HAP-1 (cell line): Measurements from ENCODE around the gene ATL3.
A peak's percentile ranks its signal among the peaks of the same experiment; 100 is the strongest.
"Not testable (repeated sequence)": the region's sequence is repeated elsewhere in the genome, so short reads cannot be mapped to it uniquely, and the experiment has no call there.

Source experiments
- DNase-seq, 2 experiments: peaks; one replicate each; pipeline ENCODE4 v3.0.0-alpha.2; 2016 to 2020; ENCODE audit warnings: low spot score in 2 of 2
- H3K27me3 ChIP-seq: fragments of 250-450 bp; sonication (Bioruptor Pico); 2 replicates; pipeline ENCODE4 v1.5.1; 2020; ENCODE audit warnings: low read depth, mild to moderate bottlenecking, moderate library complexity
- H3K36me3 ChIP-seq: fragments of 250-450 bp; sonication (Bioruptor Pico); replicated peaks from 2 replicates; pipeline ENCODE4 v1.5.1; 2020; ENCODE audit warnings: mild to moderate bottlenecking
- H3K4me1 ChIP-seq: fragments of 250-450 bp; sonication (Bioruptor Pico); 2 replicates; pipeline ENCODE4 v1.5.1; 2020; ENCODE audit warnings: mild to moderate bottlenecking
- H3K4me3 ChIP-seq: fragments of 250-450 bp; sonication (Bioruptor Pico); 2 replicates; pipeline ENCODE4 v1.5.1; 2020; ENCODE audit warnings: mild to moderate bottlenecking, moderate library complexity
- H3K9me3 ChIP-seq: fragments of 250-450 bp; sonication (Bioruptor Pico); 2 replicates; pipeline ENCODE4 v1.5.1; 2020; ENCODE audit warnings: mild to moderate bottlenecking, moderate library complexity
- in situ Hi-C: fragments of 300-500 bp; cut with MboI; formaldehyde crosslinking; loops from 3 replicates; pipeline ENCODE4 v1.14.3; 2020; ENCODE audit warnings: low sequenced_read_pairs, inconsistent platforms, mixed read lengths

ATL3 gene

DNA sequence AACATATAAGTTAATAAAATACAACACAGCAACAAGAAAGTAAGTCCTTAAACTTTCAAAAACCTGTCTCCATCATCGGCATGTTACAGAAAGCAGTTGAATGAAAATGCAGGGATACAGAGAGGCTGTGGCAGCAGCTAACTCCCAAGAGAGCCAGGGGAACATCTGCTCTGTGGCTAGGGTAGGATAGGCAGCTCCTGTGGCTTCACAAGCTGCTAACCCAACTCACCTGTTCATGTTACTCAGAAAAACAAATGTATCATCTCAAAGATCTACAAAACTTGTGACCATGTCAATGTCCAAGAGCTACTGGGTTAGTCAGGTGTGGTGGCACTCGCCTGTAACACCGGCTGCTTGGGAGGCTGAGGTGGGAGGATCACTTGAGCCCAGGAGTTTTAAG, 41.8 kb downstream of the ATL3 start:
- H3K9me3 ChIP-seq = no peaks in the 10 kb centered on the region
- H3K4me3 ChIP-seq = no peak overlapping the region
- H3K4me1 ChIP-seq = peaks cover 14% of the 10 kb centered on the region
- no peaks in the 10 kb centered on the region for H3K27me3 ChIP-seq
- H3K36me3 ChIP-seq = peaks cover 26% of the 10 kb centered on the region
- in situ Hi-C loops = loop anchor here (25.0 kb wide), 1 partner anchor 592 kb away; no protein-coding TSS in a partner anchor
- no peak for DNase-seq

GRCh38 chr11:63623513-63624140, 47.5 kb downstream of the ATL3 start:
- no peaks in the 10 kb centered on the region; the same call in 1 of the 2 replicates for H3K4me1 ChIP-seq
- no peaks in the 10 kb centered on the region for H3K9me3 ChIP-seq
- DNase-seq = no peak
- H3K27me3 ChIP-seq = no peaks in the 10 kb centered on the region
- no peaks in the 10 kb centered on the region for H3K36me3 ChIP-seq
- no peak overlapping the region for H3K4me3 ChIP-seq
- in situ Hi-C loops = no loop called here

DNA sequence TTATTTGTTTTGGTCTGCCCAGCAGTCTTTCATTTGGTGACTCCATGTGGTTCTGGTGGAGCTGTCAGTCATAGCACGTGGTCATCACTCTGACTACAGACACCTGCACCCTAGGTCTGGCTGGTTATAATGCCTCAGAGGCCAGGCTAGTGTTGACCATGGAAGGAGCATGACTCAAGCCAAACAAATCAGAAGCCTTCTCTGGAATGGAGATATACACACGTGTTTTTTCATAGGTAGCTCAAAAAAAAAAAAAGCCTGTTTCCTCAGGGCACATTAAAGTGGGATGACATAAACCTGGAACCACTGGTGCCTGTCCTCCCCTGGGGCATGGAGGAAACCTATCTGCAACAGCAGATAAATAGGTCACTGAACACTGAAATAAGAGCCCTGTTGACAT, 48.9 kb downstream of the ATL3 start:
- H3K27me3 ChIP-seq = no peaks in the 10 kb centered on the region
- no peak overlapping the region for H3K4me3 ChIP-seq
- no peak for DNase-seq
- no peaks in the 10 kb centered on the region for H3K9me3 ChIP-seq
- H3K36me3 ChIP-seq = no peaks in the 10 kb centered on the region
- in situ Hi-C loops = no loop called here
- no peaks in the 10 kb centered on the region; the same call in 1 of the 2 replicates for H3K4me1 ChIP-seq

GRCh38 chr11:63621071-63621470, 50.1 kb downstream of the ATL3 start:
- in situ Hi-C loops = no loop called here
- H3K36me3 ChIP-seq = no peaks in the 10 kb centered on the region
- H3K27me3 ChIP-seq = no peaks in the 10 kb centered on the region
- H3K9me3 ChIP-seq = no peaks in the 10 kb centered on the region
- no peak overlapping the region for H3K4me3 ChIP-seq
- no peaks in the 10 kb centered on the region; the same call in 1 of the 2 replicates for H3K4me1 ChIP-seq
- DNase-seq = no peak

GRCh38 chr11:63619967-63620366, 51.2 kb downstream of the ATL3 start:
- Histone ChIP-seq H3K4me1 (peaks cover 6% of the 10 kb centered on the region), H3K27me3 (no peaks in the 10 kb centered on the region), H3K36me3 (no peaks in the 10 kb centered on the region), H3K4me3 (no peak overlapping the region), H3K9me3 (no peaks in the 10 kb centered on the region)
- DNase-seq = no peak
- in situ Hi-C loops = no loop called here

- H3K36me3 ChIP-seq, H3K4me3 ChIP-seq, H3K9me3 ChIP-seq, H3K27me3 ChIP-seq, H3K4me1 ChIP-seq, in situ Hi-C loops: not testable (repeated sequence)
- peak in 1 of 2 experiments; percentile 3 for DNase-seq
Measured at GRCh38 chr11:63617686-63618085, 53.5 kb downstream of the ATL3 start.

DNA sequence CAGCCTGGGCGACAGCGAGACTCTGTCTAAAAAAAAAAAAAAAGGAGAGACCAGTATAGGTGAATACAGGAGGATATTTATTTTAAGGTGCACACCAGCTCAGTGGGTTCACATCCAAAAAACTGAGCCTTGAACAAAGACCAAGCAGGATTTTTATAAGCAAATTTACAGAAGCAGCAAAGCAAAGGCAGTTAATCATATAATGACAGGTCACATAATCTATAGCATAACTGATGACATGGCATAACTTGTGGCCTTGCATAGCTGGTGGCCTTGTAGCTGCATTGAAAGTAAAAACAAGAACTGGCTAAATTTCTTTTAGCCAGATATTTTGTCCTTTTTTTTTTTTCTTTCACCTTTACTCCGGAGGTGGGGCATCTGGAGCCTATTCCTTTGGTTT, 54.2 kb downstream of the ATL3 start:
- no peak for DNase-seq
- no peaks in the 10 kb centered on the region for H3K9me3 ChIP-seq
- peaks cover 15% of the 10 kb centered on the region for H3K4me1 ChIP-seq
- in situ Hi-C loops = no loop called here
- no peaks in the 10 kb centered on the region for H3K36me3 ChIP-seq
- H3K4me3 ChIP-seq = no peak overlapping the region
- no peaks in the 10 kb centered on the region for H3K27me3 ChIP-seq

DNA sequence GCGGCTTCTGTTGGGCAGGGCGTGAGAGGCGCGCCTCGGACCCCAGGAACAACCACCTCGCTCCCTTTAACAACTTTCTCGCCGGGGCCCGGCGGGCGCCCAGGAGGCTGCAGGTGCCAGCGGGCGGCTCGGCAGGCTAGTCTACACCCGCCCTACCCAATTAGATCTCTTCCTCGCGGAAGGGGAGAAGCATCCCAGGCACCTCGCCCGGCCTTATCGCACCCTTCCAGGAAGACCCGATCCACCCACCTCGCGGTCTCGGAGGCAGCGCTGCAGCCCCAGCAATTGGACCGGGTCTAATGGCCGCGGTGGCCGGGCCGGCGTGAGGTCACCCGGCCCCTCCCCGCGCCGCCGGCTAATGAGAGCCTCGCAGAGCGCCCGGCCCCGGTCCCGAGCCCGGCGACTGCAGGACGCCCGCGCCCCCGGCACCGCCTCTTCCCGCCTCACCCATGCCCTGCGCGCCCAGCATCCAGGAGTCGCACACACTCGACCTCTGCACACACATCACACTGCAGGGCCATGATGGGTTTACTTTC, 57.0 kb downstream of the ATL3 start, which contains the start of gene PLAAT3:
PLAAT3 (minus strand) TSS at position 298 of the 536 bp plus-strand sequence. CDS start 419 bp downstream, outside the sequence.
- Histone ChIP-seq H3K9me3 (no peaks in the 10 kb centered on the region), H3K4me3 (peak within 1 kb of the TSS; percentile 52), H3K4me1 (peaks cover 33% of the 10 kb centered on the region), H3K27me3 (no peaks in the 10 kb centered on the region), H3K36me3 (peaks cover 3% of the 10 kb centered on the region; the same call in 1 of the 2 replicates)
- in situ Hi-C loops = loop anchor here (5.0 kb wide), 1 partner anchor 82 kb away; no protein-coding TSS in a partner anchor
- peak; percentile 54 to 85 for DNase-seq

GRCh38 chr11:63613517-63614135, 57.5 kb downstream of the ATL3 start:
- H3K4me1 ChIP-seq = peaks cover 34% of the 10 kb centered on the region
- DNase-seq = peak; percentile 62 to 80
- peaks cover 3% of the 10 kb centered on the region; the same call in 1 of the 2 replicates for H3K36me3 ChIP-seq
- in situ Hi-C loops = loop anchor here (5.0 kb wide), 1 partner anchor 81 kb away; no protein-coding TSS in a partner anchor
- peak overlapping the region; percentile 52 for H3K4me3 ChIP-seq
- H3K9me3 ChIP-seq = no peaks in the 10 kb centered on the region
- H3K27me3 ChIP-seq = no peaks in the 10 kb centered on the region

- peaks cover 36% of the 10 kb centered on the region for H3K4me1 ChIP-seq
- H3K9me3 ChIP-seq = no peaks in the 10 kb centered on the region
- peaks cover 3% of the 10 kb centered on the region; the same call in 1 of the 2 replicates for H3K36me3 ChIP-seq
- in situ Hi-C loops = loop anchor here (5.0 kb wide), 1 partner anchor 80 kb away; no protein-coding TSS in a partner anchor
- H3K27me3 ChIP-seq = no peaks in the 10 kb centered on the region
- DNase-seq = no peak
- peak overlapping the region; percentile 52; the same call in 1 of the 2 replicates for H3K4me3 ChIP-seq
Measured at GRCh38 chr11:63612181-63612580, 59.0 kb downstream of the ATL3 start.

GRCh38 chr11:63611395-63611747, 59.8 kb downstream of the ATL3 start:
- DNase-seq = no peak
- Histone ChIP-seq H3K4me3 (no peak overlapping the region; the same call in 1 of the 2 replicates), H3K4me1 (peaks cover 36% of the 10 kb centered on the region), H3K9me3 (no peaks in the 10 kb centered on the region), H3K27me3 (no peaks in the 10 kb centered on the region), H3K36me3 (peaks cover 3% of the 10 kb centered on the region; the same call in 1 of the 2 replicates)
- in situ Hi-C loops = loop anchor here (5.0 kb wide), 1 partner anchor 79 kb away; no protein-coding TSS in a partner anchor

DNA sequence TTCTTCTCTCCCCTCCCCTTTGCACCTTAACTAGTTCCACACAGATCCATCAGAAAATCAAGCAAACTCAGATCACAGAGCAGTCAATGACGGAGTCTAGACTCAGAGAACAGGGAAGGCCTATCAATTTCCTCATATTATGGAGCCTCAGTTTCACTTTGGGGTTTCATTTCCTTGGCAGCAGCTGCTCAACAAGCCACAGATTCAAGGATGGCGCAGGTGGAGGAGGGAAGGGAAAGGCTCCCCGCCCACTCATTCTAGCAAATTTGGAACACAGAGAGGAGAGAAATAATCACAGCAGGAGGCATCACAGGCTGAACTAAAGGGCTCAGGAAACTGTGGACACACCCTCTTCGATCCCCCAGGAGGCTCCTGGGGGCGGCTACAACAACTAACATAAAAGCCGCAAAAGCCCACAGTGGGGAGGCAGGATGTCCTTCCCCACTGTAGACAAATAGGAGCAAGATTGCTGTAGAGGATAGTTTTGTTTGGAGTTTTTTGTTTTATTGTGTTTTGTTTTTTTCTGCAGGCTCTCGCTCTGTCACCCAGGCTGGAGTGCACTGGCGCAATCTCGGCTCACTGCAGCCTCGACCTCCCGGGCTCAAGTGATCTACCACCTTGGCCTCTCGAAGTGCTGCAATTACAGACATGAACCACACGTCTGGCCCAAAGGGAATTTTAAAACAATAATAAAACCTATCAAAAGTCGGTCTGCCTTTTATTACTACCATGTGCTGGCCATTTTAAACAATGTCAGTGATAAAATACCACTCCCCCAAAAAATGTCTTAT, 60.4 kb downstream of the ATL3 start:
- Histone ChIP-seq H3K27me3 (no peaks in the 10 kb centered on the region), H3K36me3 (peaks cover 8% of the 10 kb centered on the region; the same call in 1 of the 2 replicates), H3K4me3 (no peak overlapping the region; the same call in 1 of the 2 replicates), H3K9me3 (no peaks in the 10 kb centered on the region), H3K4me1 (peaks cover 35% of the 10 kb centered on the region)
- peak; percentile 73 to 75 for DNase-seq
- in situ Hi-C loops = loop anchor here (5.0 kb wide), 1 partner anchor 78 kb away; no protein-coding TSS in a partner anchor

- H3K36me3 ChIP-seq = peaks cover 9% of the 10 kb centered on the region; the same call in 1 of the 2 replicates
- in situ Hi-C loops = loop anchor here (5.0 kb wide), 1 partner anchor 78 kb away; no protein-coding TSS in a partner anchor
- no peaks in the 10 kb centered on the region for H3K9me3 ChIP-seq
- H3K27me3 ChIP-seq = no peaks in the 10 kb centered on the region
- H3K4me3 ChIP-seq = no peak overlapping the region
- H3K4me1 ChIP-seq = peaks cover 30% of the 10 kb centered on the region
- DNase-seq = no peak
Measured at GRCh38 chr11:63609971-63610580, 61.1 kb downstream of the ATL3 start.
